Trophoblast cell (in vitro differentiated cells and primary cell): Measurements from ENCODE around the gene SOBP.

Experiments used
- DNase-seq, 2 donors: peaks; one replicate each; pipeline ENCODE4 v3.0.0-alpha.2; 2016
- H2AFZ ChIP-seq: 2 replicates; pipeline ENCODE4 v1.6.1; 2013; ENCODE audit warnings: low read length, moderate library complexity, mild to moderate bottlenecking; ENCODE audit not compliant: insufficient read depth, poor library complexity
- H2AK5ac ChIP-seq: 2 replicates; pipeline ENCODE4 v1.6.1; 2013; ENCODE audit warnings: mild to moderate bottlenecking, low read length
- H2BK120ac ChIP-seq: 2 replicates; pipeline ENCODE4 v1.6.1; 2013; ENCODE audit warnings: low read length, mild to moderate bottlenecking, moderate library complexity; ENCODE audit not compliant: insufficient read depth, poor library complexity
- H2BK12ac ChIP-seq: 2 replicates; pipeline ENCODE4 v1.6.1; 2013; ENCODE audit warnings: mild to moderate bottlenecking, low read length, moderate library complexity
- H2BK5ac ChIP-seq: 2 replicates; pipeline ENCODE4 v1.6.1; 2013; ENCODE audit warnings: low read length, low read depth, moderate library complexity, mild to moderate bottlenecking; ENCODE audit not compliant: poor library complexity
- H3K14ac ChIP-seq: 2 replicates; pipeline ENCODE4 v1.6.1; 2013; ENCODE audit warnings: mild to moderate bottlenecking, low read length
- H3K18ac ChIP-seq: 2 replicates; pipeline ENCODE4 v1.6.1; 2013; ENCODE audit warnings: mild to moderate bottlenecking, low read length
- H3K23ac ChIP-seq: 2 replicates; pipeline ENCODE4 v1.6.1; 2013; ENCODE audit warnings: low read length
- H3K27ac ChIP-seq: 2 replicates; pipeline ENCODE4 v1.5.1; 2013; ENCODE audit warnings: low read depth, mild to moderate bottlenecking, inconsistent platforms, low read length, moderate library complexity
- H3K27me3 ChIP-seq: 2 replicates; pipeline ENCODE4 v1.6.1; 2013; ENCODE audit warnings: inconsistent platforms, mild to moderate bottlenecking, low read length, moderate library complexity; ENCODE audit not compliant: insufficient read depth
- H3K36me3 ChIP-seq, 2 experiments: 1 replicate in 1 of 2; 2 replicates in 1 of 2; pipeline ENCODE4 v1.6.1; 2013; ENCODE audit warnings: low read length in 2 of 2, mild to moderate bottlenecking in 2 of 2, moderate library complexity in 1 of 2; ENCODE audit not compliant: insufficient read depth in 2 of 2, control insufficient read depth in 1 of 2
- H3K4ac ChIP-seq: 2 replicates; pipeline ENCODE4 v1.6.1; 2013; ENCODE audit warnings: low read depth, mild to moderate bottlenecking, low read length, moderate library complexity
- H3K4me1 ChIP-seq, 2 experiments: 1 replicate in 1 of 2; 2 replicates in 1 of 2; pipeline ENCODE4 v1.6.1; 2013; ENCODE audit warnings: low read length in 2 of 2, mild to moderate bottlenecking in 2 of 2, moderate library complexity in 1 of 2; ENCODE audit not compliant: insufficient read depth in 2 of 2, control insufficient read depth in 1 of 2
- H3K4me2 ChIP-seq: 2 replicates; pipeline ENCODE4 v1.6.1; 2013; ENCODE audit warnings: inconsistent platforms, mild to moderate bottlenecking, low read length, moderate library complexity
- H3K4me3 ChIP-seq: 2 replicates; pipeline ENCODE4 v1.5.1; 2013; ENCODE audit warnings: mild to moderate bottlenecking, low read depth, low read length, inconsistent platforms
- H3K79me1 ChIP-seq: one replicate; pipeline ENCODE4 v1.6.1; 2013; ENCODE audit warnings: low read length
- H3K79me2 ChIP-seq: 2 replicates; pipeline ENCODE4 v1.6.1; 2013; ENCODE audit warnings: low read length, mild to moderate bottlenecking; ENCODE audit not compliant: control insufficient read depth, insufficient read depth, poor library complexity
- H3K9ac ChIP-seq: 2 replicates; pipeline ENCODE4 v1.6.1; 2013; ENCODE audit warnings: mild to moderate bottlenecking, low read length
- H3K9me3 ChIP-seq: 2 replicates; pipeline ENCODE4 v1.6.1; 2013; ENCODE audit warnings: low read depth, mild to moderate bottlenecking, control low read depth, inconsistent platforms, low read length; ENCODE audit not compliant: insufficient read depth
- H4K12ac ChIP-seq: 2 replicates; pipeline ENCODE4 v1.6.1; 2013; ENCODE audit warnings: low read depth, mild to moderate bottlenecking, low read length, moderate library complexity
- H4K8ac ChIP-seq: 2 replicates; pipeline ENCODE4 v1.6.1; 2013; ENCODE audit warnings: low read depth, mild to moderate bottlenecking, low read length, moderate library complexity
- H4K91ac ChIP-seq: one replicate; pipeline ENCODE4 v1.6.1; 2013; ENCODE audit warnings: low read depth, mild to moderate bottlenecking, low read length, moderate library complexity
- WGBS: extraction: QIAGEN DNeasy Blood & Tissue Kit; methylation state at CpG from one replicate; pipeline ENCODE4 v1.1.7; 2013; ENCODE audit warnings: missing lambda C conversion rate; ENCODE audit not compliant: insufficient read length, insufficient coverage; ENCODE audit errors: extremely low coverage; 5-methylcytosine and 5-hydroxymethylcytosine counted together

SOBP gene

GRCh38 chr6:107666981-107667601, 177.2 kb downstream of the SOBP start:
- Histone ChIP-seq H2AK5ac (no peak overlapping the region), H3K36me3 (no peaks in the 10 kb centered on the region), H3K18ac (no peak overlapping the region), H3K4me1 (peaks cover 0 to 3% of the 10 kb centered on the region in 2 experiments), H3K79me2 (no peaks in the 10 kb centered on the region), H2BK12ac (no peak overlapping the region), H3K4me2 (no peak overlapping the region), H3K9ac (no peak overlapping the region), H3K4me3 (no peak overlapping the region), H3K4ac (no peak overlapping the region), H4K12ac (no peak overlapping the region), H3K14ac (no peak overlapping the region), H2BK5ac (no peak overlapping the region), H3K9me3 (no peaks in the 10 kb centered on the region), H3K79me1 (no peaks in the 10 kb centered on the region), H3K27ac (no peak overlapping the region), H3K27me3 (no peaks in the 10 kb centered on the region), H4K91ac (no peak overlapping the region), H3K23ac (no peak overlapping the region), H4K8ac (no peak overlapping the region), H2BK120ac (no peak overlapping the region), H2AFZ (no peak overlapping the region)
- no peak for DNase-seq
- no CpG with 5 or more reads among the region's 13 CpGs for WGBS

GRCh38 chr6:107667790-107668189, 177.9 kb downstream of the SOBP start:
- H3K9me3 ChIP-seq, result no peaks in the 10 kb centered on the region
- no peak overlapping the region for H3K4me3 ChIP-seq
- H3K79me1 ChIP-seq, result no peaks in the 10 kb centered on the region
- H3K4me1 ChIP-seq, result peaks cover 0 to 3% of the 10 kb centered on the region in 2 experiments
- no peak overlapping the region for H2AFZ ChIP-seq
- H4K12ac ChIP-seq, result no peak overlapping the region
- H3K36me3 ChIP-seq, result no peaks in the 10 kb centered on the region
- no peaks in the 10 kb centered on the region for H3K79me2 ChIP-seq
- H3K23ac ChIP-seq, result no peak overlapping the region
- DNase-seq, result no peak
- WGBS, result no CpG with 5 or more reads among the region's 3 CpGs
- no peak overlapping the region for H3K27ac ChIP-seq
- H4K91ac ChIP-seq, result no peak overlapping the region
- H2BK12ac ChIP-seq, result no peak overlapping the region
- no peak overlapping the region for H3K14ac ChIP-seq
- H3K9ac ChIP-seq, result no peak overlapping the region
- H4K8ac ChIP-seq, result no peak overlapping the region
- no peaks in the 10 kb centered on the region for H3K27me3 ChIP-seq
- H3K4ac ChIP-seq, result no peak overlapping the region
- no peak overlapping the region for H2AK5ac ChIP-seq
- H3K18ac ChIP-seq, result no peak overlapping the region
- no peak overlapping the region for H2BK5ac ChIP-seq
- H2BK120ac ChIP-seq, result no peak overlapping the region
- H3K4me2 ChIP-seq, result no peak overlapping the region

- Histone ChIP-seq H4K91ac (no peak overlapping the region), H2BK12ac (no peak overlapping the region), H3K4me3 (no peak overlapping the region), H3K36me3 (no peaks in the 10 kb centered on the region), H3K4ac (no peak overlapping the region), H3K18ac (no peak overlapping the region), H3K9me3 (no peaks in the 10 kb centered on the region), H2AK5ac (no peak overlapping the region), H4K8ac (no peak overlapping the region), H3K4me1 (peaks cover 0 to 3% of the 10 kb centered on the region in 2 experiments), H3K27ac (no peak overlapping the region), H4K12ac (no peak overlapping the region), H3K9ac (no peak overlapping the region), H2AFZ (no peak overlapping the region), H3K79me2 (no peaks in the 10 kb centered on the region), H2BK120ac (no peak overlapping the region), H2BK5ac (no peak overlapping the region), H3K79me1 (no peaks in the 10 kb centered on the region), H3K14ac (no peak overlapping the region), H3K23ac (no peak overlapping the region), H3K4me2 (no peak overlapping the region), H3K27me3 (no peaks in the 10 kb centered on the region)
- no CpG with 5 or more reads among the region's 23 CpGs for WGBS
- DNase-seq, result no peak
Observed at GRCh38 chr6:107668743-107669474, 179.0 kb downstream of the SOBP start.

GRCh38 chr6:107670792-107671199, 180.9 kb downstream of the SOBP start:
- H2AK5ac ChIP-seq, result no peak overlapping the region
- no peaks in the 10 kb centered on the region for H3K9me3 ChIP-seq
- H3K27me3 ChIP-seq, result no peaks in the 10 kb centered on the region
- H4K8ac ChIP-seq, result no peak overlapping the region
- no peaks in the 10 kb centered on the region for H3K36me3 ChIP-seq
- no peak overlapping the region for H2BK120ac ChIP-seq
- H3K4ac ChIP-seq, result no peak overlapping the region
- no peak overlapping the region for H2BK5ac ChIP-seq
- no peaks in the 10 kb centered on the region for H3K79me2 ChIP-seq
- peaks cover 0 to 5% of the 10 kb centered on the region in 2 experiments for H3K4me1 ChIP-seq
- no peak overlapping the region for H4K91ac ChIP-seq
- no peak overlapping the region for H3K27ac ChIP-seq
- H3K4me2 ChIP-seq, result no peak overlapping the region
- no peak overlapping the region for H3K4me3 ChIP-seq
- no peak overlapping the region for H3K9ac ChIP-seq
- H3K14ac ChIP-seq, result no peak overlapping the region
- DNase-seq, result peak in 1 of 2 donors; percentile 21
- no peak overlapping the region for H2BK12ac ChIP-seq
- H3K23ac ChIP-seq, result no peak overlapping the region
- no peaks in the 10 kb centered on the region for H3K79me1 ChIP-seq
- H4K12ac ChIP-seq, result no peak overlapping the region
- WGBS, result no CpG with 5 or more reads among the region's 9 CpGs
- no peak overlapping the region for H2AFZ ChIP-seq
- no peak overlapping the region for H3K18ac ChIP-seq
